GM19035 (cell line): ENCODE data around the gene GBA2.

Experiments used
- ATAC-seq: cut with Tn5 transposase; IDR thresholded peaks from one replicate; pipeline ENCODE4 v1.9.1; 2021; ENCODE audit not compliant: unreplicated experiment

The GBA2 gene

GRCh38 chr9:35718721-35719511, 30.1 kb downstream of the GBA2 start:
- no peak for ATAC-seq

- ATAC-seq, result no peak
Observed at GRCh38 chr9:35717132-35717870, 31.7 kb downstream of the GBA2 start.

GRCh38 chr9:35716230-35716629, 32.8 kb downstream of the GBA2 start:
- ATAC-seq, result no peak

GRCh38 chr9:35714579-35715252, 34.3 kb downstream of the GBA2 start:
- ATAC-seq, result no peak

GRCh38 chr9:35714123-35714522, 34.9 kb downstream of the GBA2 start:
- no peak for ATAC-seq

GRCh38 chr9:35713578-35713977, 35.5 kb downstream of the GBA2 start:
- ATAC-seq, result no peak

GRCh38 chr9:35712762-35713400, 36.1 kb downstream of the GBA2 start:
- ATAC-seq, result no peak

GRCh38 chr9:35711501-35712428, 37.3 kb downstream of the GBA2 start:
- ATAC-seq, result no peak

GRCh38 chr9:35710818-35711500, 38.1 kb downstream of the GBA2 start:
- ATAC-seq, result no peak

GRCh38 chr9:35708146-35708545, 40.9 kb downstream of the GBA2 start:
- no peak for ATAC-seq

GRCh38 chr9:35706951-35707350, 42.1 kb downstream of the GBA2 start:
- ATAC-seq, result no peak

- ATAC-seq, result no peak
Observed at GRCh38 chr9:35705836-35706430, 43.1 kb downstream of the GBA2 start.

GRCh38 chr9:35705372-35705771, 43.7 kb downstream of the GBA2 start:
- no peak for ATAC-seq

GRCh38 chr9:35703906-35704672, 44.9 kb downstream of the GBA2 start:
- no peak for ATAC-seq

GRCh38 chr9:35702696-35703095, 46.3 kb downstream of the GBA2 start:
- ATAC-seq, result no peak

- no peak for ATAC-seq
Observed at GRCh38 chr9:35700942-35701341, 48.1 kb downstream of the GBA2 start.

- no peak for ATAC-seq
Observed at GRCh38 chr9:35700031-35700430, 49.0 kb downstream of the GBA2 start.

GRCh38 chr9:35698231-35698630, 50.8 kb downstream of the GBA2 start:
- no peak for ATAC-seq

GRCh38 chr9:35697486-35697885, 51.5 kb downstream of the GBA2 start:
- no peak for ATAC-seq
